Left ventricle myocardium inferior (tissue), 1 donor: ENCODE measurements around the gene RAPGEF1. TPM values are rescaled to one million over a fixed set of nuclear protein-coding genes. Genes with fewer than 3 reads are reported as not detected.
"Not testable (repeated sequence)": the region's sequence is repeated elsewhere in the genome, so short reads cannot be mapped to it uniquely, and the experiment has no call there.

ENCODE experiments used
- DNase-seq: peaks from one replicate; pipeline ENCODE4 v3.0.0-alpha.2; 2020
- H3K27ac ChIP-seq: fragments of 200-600 bp; replicated peaks from 2 replicates; pipeline ENCODE4 v1.8.0; 2021
- H3K27me3 ChIP-seq: fragments of 200-600 bp; 2 replicates; pipeline ENCODE4 v1.8.0; 2021; ENCODE audit warnings: low read depth
- H3K36me3 ChIP-seq: fragments of 200-600 bp; 2 replicates; pipeline ENCODE4 v1.8.0; 2021
- H3K4me1 ChIP-seq: fragments of 200-600 bp; 2 replicates; pipeline ENCODE4 v1.8.0; 2021
- H3K4me3 ChIP-seq: fragments of 200-600 bp; 2 replicates; pipeline ENCODE4 v1.8.0; 2021; ENCODE audit warnings: mild to moderate bottlenecking, moderate library complexity
- H3K9me3 ChIP-seq: fragments of 200-600 bp; replicated peaks from 2 replicates; pipeline ENCODE4 v1.8.0; 2021
- CTCF ChIP-seq: fragments of 200-600 bp; IDR thresholded peaks from 2 replicates; pipeline ENCODE4 v1.8.0; 2021; ENCODE audit warnings: antibody characterized with exemption, mild to moderate bottlenecking, borderline replicate concordance
- intact Hi-C: fragments of 100-400 bp; cut with micrococcal nuclease; formaldehyde crosslinking; loops from one replicate; pipeline ENCODE4 v1.11.0; 2022
- total RNA-seq: library from RNA; stranded (reverse); fragmentation: NEBNext Ultra II Directional; extraction: Animal tissue kit (Norgen Biotek cat#: 25700); gene quantifications from one replicate; pipeline ENCODE4 v1.2.1, GENCODE V29; 2021
- donor health status: DM: no; HTN: yes; CAD: no; lungs with severe emphysema.

RAPGEF1 gene
- total RNA-seq, 1 donor from 2014 or later: 95.9 TPM

GRCh38 chr9:131667576-131667975 lies 72.3 kb downstream of the RAPGEF1 start:
- Histone ChIP-seq H3K27me3 (no peaks in the 10 kb centered on the region), H3K36me3 (no peaks in the 10 kb centered on the region), H3K27ac (peak overlapping the region; percentile 86), H3K4me3 (no peak overlapping the region), H3K4me1 (peaks cover 97% of the 10 kb centered on the region), H3K9me3 (no peaks in the 10 kb centered on the region)
- TF ChIP-seq CTCF: no peak
- intact Hi-C loops: no loop called here
- no peak for DNase-seq

GRCh38 chr9:131666774-131667173 lies 73.1 kb downstream of the RAPGEF1 start:
- no peak for TF ChIP-seq CTCF
- DNase-seq: no peak
- Histone ChIP-seq H3K4me3 (no peak overlapping the region), H3K36me3 (no peaks in the 10 kb centered on the region), H3K9me3 (no peaks in the 10 kb centered on the region), H3K27ac (peak overlapping the region; percentile 86), H3K4me1 (peaks cover 97% of the 10 kb centered on the region), H3K27me3 (no peaks in the 10 kb centered on the region)
- intact Hi-C loops: no loop called here

GRCh38 chr9:131666029-131666428 lies 73.8 kb downstream of the RAPGEF1 start:
- Histone ChIP-seq H3K27ac (peak overlapping the region; percentile 86), H3K9me3 (no peaks in the 10 kb centered on the region), H3K27me3 (no peaks in the 10 kb centered on the region), H3K4me3 (no peak overlapping the region), H3K4me1 (peaks cover 97% of the 10 kb centered on the region), H3K36me3 (no peaks in the 10 kb centered on the region)
- DNase-seq: no peak
- intact Hi-C loops: no loop called here
- TF ChIP-seq CTCF: no peak

GRCh38 chr9:131663288-131663687 lies 76.6 kb downstream of the RAPGEF1 start:
- Histone ChIP-seq H3K27me3 (no peaks in the 10 kb centered on the region), H3K4me1 (peaks cover 97% of the 10 kb centered on the region), H3K4me3 (no peak overlapping the region), H3K36me3 (no peaks in the 10 kb centered on the region), H3K9me3 (no peaks in the 10 kb centered on the region), H3K27ac (peak overlapping the region; percentile 2)
- intact Hi-C loops: no loop called here
- no peak for TF ChIP-seq CTCF
- DNase-seq: no peak

GRCh38 chr9:131662289-131662621 lies 77.6 kb downstream of the RAPGEF1 start:
- Histone ChIP-seq H3K27ac (peak overlapping the region; percentile 17), H3K4me1 (peaks cover 97% of the 10 kb centered on the region)
- DNase-seq, H3K4me3 ChIP-seq, H3K36me3 ChIP-seq, intact Hi-C loops, H3K27me3 ChIP-seq, H3K9me3 ChIP-seq: not testable (repeated sequence)

GRCh38 chr9:131661568-131662288 lies 78.1 kb downstream of the RAPGEF1 start:
- no peak for TF ChIP-seq CTCF
- Histone ChIP-seq H3K9me3 (no peaks in the 10 kb centered on the region), H3K36me3 (no peaks in the 10 kb centered on the region), H3K27me3 (no peaks in the 10 kb centered on the region), H3K4me1 (peaks cover 97% of the 10 kb centered on the region), H3K4me3 (no peak overlapping the region), H3K27ac (peak overlapping the region; percentile 17)
- intact Hi-C loops: no loop called here
- DNase-seq: no peak
